Measurements from ENCODE around the gene ARHGEF11.

Gene ARHGEF11

DNA sequence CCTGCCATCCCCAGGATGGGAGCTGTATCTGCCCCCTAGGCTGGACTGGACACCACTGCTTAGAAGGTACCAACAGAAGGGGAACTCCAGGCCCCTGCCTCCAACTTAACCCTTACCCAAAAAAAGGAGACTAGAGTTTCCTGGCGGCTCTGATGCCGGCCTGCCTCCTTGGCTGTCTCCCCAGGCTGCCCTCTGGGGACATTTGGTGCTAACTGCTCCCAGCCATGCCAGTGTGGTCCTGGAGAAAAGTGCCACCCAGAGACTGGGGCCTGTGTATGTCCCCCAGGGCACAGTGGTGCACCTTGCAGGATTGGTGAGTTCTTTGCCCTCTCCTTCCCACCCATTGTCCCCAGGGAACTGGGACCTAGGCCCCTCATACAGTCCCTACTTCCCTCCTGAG lies 133.2 kb downstream of the ARHGEF11 start:
- DNase-seq (ENCODE audit: low read depth in 2 of 2) = no peak

DNA sequence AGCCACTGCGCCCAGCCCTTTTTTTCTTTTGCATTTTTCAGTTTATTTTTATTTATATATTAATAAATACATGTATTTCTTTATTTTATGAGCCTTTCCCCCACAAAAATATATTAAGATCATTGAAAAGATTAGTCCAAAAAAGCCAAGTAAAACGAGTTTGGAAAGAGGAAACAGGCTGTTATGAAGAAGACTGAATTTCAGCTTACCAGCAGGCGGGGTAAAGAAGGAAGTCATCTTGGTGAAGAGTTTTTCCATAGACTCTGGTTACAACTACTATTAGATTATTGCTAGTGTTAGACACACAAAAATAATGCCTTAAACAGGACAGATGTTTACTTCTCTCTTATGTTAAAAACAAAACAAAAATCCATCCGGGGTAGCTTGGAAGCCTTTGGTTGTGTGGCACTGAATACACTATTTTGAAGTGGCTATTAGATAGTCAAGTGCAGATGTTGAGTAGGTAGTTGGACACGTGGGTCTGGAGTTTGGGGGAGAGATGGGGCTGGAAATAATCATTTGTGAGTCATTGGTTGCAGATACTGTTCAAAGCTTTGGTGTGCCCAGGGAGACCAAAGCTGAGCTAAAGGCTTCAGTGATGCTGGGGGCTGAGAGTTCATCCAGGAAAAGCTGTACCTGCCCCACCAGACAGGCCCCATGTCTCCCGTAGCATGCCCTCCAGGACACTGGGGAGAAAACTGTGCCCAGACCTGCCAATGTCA lies 133.8 kb downstream of the ARHGEF11 start:
- no peak for DNase-seq (ENCODE audit: low read depth in 2 of 2)

DNA sequence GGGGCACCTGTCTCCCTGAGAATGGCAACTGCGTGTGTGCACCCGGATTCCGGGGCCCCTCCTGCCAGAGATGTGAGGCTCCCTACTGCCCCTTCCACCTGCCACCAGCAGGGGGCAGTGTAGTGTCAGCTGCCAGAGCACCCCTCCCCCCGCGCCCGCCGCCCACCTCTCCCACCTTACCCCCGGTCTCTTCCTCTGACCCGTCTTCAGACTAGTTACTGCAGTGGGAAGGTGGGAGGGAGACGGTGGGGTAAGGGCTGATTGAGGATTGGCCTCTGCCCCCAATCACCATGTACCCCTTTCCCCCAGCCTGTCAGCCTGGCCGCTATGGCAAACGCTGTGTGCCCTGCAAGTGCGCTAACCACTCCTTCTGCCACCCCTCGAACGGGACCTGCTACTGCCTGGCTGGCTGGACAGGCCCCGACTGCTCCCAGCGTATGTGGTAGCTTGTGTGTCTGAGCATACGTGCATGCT lies 135.2 kb downstream of the ARHGEF11 start:
- peak; percentile 49 to 62 for DNase-seq (ENCODE audit: low read depth in 2 of 2)

DNA sequence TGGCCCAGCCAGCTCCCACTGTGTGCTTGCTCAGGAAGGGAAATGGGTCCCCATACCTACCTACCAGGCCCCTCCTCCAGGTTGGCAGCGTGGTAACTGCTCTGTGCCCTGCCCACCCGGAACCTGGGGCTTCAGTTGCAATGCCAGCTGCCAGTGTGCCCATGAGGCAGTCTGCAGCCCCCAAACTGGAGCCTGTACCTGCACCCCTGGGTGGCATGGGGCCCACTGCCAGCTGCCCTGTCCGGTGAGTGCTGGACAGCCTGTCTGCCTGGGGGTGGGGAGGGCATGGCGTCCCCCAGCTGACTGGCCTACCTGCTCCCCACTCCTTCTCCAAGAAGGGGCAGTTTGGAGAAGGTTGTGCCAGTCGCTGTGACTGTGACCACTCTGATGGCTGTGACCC lies 135.9 kb downstream of the ARHGEF11 start:
- no peak for DNase-seq (ENCODE audit: low read depth in 2 of 2)

DNA sequence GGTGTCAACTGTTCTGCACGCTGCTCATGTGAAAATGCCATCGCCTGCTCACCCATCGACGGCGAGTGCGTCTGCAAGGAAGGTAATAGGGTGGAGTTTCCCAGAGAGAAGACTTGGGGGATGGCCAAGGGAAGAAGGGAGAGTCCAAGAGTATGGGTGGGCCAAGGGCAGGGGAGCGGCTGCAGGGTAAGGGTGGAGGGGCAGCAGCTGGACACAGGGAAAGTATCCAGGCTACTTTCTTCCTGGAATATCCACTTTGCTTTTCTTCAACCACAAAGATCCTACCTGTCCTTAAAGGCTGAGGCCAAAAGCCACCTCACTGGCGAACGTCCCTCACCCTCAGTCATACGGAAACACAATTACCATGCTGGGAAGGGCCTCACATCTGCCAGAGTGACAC lies 136.6 kb downstream of the ARHGEF11 start:
- DNase-seq (ENCODE audit: low read depth in 2 of 2) = no peak

GRCh38 chr1:156908541-156908940 lies 137.0 kb downstream of the ARHGEF11 start:
- no peak for DNase-seq (ENCODE audit: low read depth in 2 of 2)

DNA sequence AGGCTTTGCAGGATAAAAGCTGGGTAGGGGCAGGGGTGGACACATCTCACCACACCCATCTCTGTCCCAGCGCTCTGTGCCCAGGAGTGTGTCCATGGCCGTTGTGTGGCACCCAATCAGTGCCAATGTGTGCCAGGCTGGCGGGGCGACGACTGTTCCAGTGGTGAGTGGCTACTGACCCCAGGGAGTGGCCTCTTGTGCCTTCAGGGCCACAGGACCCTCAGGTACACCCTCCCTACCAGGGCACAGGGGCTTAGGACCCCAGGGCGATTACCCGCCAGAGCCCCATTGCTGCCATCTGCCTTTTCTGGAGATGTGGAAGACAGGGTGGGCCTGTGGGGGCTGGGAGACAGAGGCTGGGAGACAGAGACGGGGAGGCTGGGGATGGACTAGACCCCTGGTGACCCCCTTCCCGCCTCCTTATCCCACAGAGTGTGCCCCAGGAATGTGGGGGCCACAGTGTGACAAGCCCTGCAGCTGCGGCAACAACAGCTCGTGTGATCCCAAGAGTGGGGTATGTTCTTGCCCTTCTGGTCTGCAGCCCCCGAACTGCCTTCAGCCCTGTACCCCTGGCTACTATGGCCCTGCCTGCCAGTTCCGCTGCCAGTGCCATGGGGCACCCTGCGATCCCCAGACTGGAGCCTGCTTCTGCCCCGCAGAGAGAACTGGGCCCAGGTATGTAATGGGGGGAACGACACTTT lies 139.2 kb downstream of the ARHGEF11 start:
- no peak for DNase-seq (ENCODE audit: low read depth in 2 of 2)

- DNase-seq (ENCODE audit: low read depth in 2 of 2) = no peak
These were observed 139.9 kb downstream of the ARHGEF11 start for GRCh38 chr1:156905651-156906050.

- DNase-seq (ENCODE audit: low read depth in 2 of 2) = no peak
These were observed 140.4 kb downstream of the ARHGEF11 start for GRCh38 chr1:156905176-156905575.

- no peak for DNase-seq (ENCODE audit: low read depth in 2 of 2)
These were observed 141.2 kb downstream of the ARHGEF11 start for GRCh38 chr1:156904187-156904959.

GRCh38 chr1:156903328-156904091 lies 142.0 kb downstream of the ARHGEF11 start:
- DNase-seq (ENCODE audit: low read depth in 2 of 2) = no peak

GRCh38 chr1:156901966-156902915 lies 143.3 kb downstream of the ARHGEF11 start:
- no peak for DNase-seq (ENCODE audit: low read depth in 2 of 2)

- DNase-seq (ENCODE audit: low read depth in 2 of 2) = no peak
These were observed 144.0 kb downstream of the ARHGEF11 start for GRCh38 chr1:156901590-156901900.

GRCh38 chr1:156900896-156901589 lies 144.5 kb downstream of the ARHGEF11 start:
- DNase-seq (ENCODE audit: low read depth in 2 of 2) = no peak

DNA sequence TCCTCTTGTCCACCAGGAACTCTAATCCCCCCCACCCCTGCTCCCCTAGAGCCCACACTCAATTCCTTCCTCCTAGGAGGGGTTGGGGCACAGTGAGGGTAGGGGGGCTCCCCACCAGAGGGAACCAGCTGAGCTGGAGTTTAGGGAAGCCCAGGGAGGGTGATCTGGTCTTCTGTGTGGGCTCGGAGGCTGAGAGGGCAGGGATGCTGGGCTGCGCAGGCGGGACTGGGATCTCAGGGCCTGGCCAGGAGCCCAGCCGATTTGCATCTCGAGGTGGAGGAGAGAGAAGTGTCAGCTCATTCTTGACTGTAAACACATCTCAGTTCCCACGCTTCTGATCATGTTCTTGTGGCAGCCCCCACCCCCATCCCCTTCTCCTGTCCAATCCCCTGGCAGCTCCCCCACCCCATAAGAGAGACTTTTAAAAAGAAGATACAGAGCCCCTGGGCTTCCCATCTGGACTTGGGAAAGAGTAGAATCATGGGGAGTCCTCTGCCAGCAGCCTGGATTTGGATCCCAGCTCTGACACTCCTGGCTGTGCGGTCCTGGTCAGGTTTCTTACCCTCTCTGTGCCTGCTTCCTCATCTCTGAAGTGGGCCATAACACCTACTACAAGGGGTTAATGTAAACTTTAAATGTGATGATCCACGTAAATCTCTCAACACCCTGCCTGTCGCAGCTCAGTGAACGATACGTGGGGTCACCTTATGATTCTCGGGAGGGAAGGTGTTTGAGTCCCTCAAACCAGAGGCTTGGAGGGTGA lies 145.4 kb downstream of the ARHGEF11 start:
- no peak for DNase-seq (ENCODE audit: low read depth in 2 of 2)

DNA sequence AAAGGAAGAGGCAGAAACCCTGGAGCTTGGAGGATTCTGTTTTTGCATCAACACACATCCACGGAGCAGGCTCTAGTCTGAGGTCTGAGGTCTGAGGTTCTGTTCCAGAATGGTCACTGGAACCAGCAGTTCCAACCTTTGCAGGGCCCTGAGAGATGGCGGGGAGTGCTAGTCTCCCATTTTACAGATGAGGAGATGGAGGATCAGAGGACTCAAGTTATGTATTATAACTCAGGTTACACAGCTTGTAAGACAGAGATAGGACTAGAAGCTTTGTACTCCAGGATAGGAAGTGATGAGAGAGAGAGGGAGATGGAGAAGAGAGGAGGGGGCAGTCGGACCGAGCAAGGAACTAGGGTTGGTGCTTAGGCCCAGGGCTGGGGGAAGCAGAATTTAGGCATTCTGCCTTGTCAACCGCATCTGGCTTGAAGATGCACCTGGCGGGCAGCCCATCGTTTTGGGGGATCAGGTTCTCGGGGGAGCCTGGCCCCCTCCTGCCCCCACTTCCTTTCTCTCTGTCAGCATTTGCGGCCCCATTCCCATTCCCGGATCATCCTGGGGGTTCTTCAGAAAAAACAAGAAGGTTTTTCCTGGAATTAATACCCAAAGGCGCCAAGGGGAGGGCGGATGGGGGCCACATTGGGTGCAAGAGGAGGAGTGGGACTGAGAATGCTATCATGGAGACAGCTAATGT lies 146.4 kb downstream of the ARHGEF11 start:
- no peak for DNase-seq (ENCODE audit: low read depth in 2 of 2)

DNA sequence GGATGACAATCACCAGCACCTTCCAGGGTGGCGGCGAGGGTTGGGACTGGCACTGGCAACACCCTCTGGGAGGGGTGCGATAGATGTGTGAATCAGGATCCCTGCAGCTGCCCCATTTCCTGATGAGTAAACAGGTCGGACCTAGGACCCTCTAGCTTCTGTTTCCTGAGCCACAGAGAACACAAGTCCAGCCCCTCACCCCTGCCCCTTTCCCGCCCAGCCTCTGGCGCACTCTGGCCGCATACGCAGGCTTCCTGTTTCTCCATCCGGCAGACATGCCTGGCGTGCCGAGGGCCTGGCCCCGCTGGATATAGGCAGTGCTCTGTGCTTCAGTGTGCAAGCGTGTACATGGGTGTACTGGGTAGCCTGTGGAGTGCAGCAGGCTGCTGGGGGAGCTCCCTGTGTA lies 147.4 kb downstream of the ARHGEF11 start:
- no peak for DNase-seq (ENCODE audit: low read depth in 2 of 2)

- DNase-seq (ENCODE audit: low read depth in 2 of 2) = no peak
These were observed 148.3 kb downstream of the ARHGEF11 start for GRCh38 chr1:156897078-156897825.
